PFSK-1 (cell line): ENCODE results near the gene MSL3B.
A peak's percentile ranks its signal among the peaks of the same experiment; 100 is the strongest.

ENCODE experiments used
- FOXP2 ChIP-seq: optimal IDR thresholded peaks from 2 replicates; pipeline ENCODE3; 2011; ENCODE audit warnings: borderline replicate concordance, control low read depth, inconsistent platforms; ENCODE audit not compliant: insufficient read depth; ENCODE audit errors: extremely low read length, extremely low read depth
- REST ChIP-seq, 2 experiments: IDR thresholded peaks; 2 replicates each; pipeline versions ENCODE4 v1.6.1 to v1.8.0; 2011 to 2012; ENCODE audit warnings: low read depth in 2 of 2, low read length in 2 of 2, control low read depth in 1 of 2, inconsistent platforms in 1 of 2, mild to moderate bottlenecking in 1 of 2, moderate library complexity in 1 of 2; ENCODE audit not compliant: insufficient read depth in 1 of 2

DNA sequence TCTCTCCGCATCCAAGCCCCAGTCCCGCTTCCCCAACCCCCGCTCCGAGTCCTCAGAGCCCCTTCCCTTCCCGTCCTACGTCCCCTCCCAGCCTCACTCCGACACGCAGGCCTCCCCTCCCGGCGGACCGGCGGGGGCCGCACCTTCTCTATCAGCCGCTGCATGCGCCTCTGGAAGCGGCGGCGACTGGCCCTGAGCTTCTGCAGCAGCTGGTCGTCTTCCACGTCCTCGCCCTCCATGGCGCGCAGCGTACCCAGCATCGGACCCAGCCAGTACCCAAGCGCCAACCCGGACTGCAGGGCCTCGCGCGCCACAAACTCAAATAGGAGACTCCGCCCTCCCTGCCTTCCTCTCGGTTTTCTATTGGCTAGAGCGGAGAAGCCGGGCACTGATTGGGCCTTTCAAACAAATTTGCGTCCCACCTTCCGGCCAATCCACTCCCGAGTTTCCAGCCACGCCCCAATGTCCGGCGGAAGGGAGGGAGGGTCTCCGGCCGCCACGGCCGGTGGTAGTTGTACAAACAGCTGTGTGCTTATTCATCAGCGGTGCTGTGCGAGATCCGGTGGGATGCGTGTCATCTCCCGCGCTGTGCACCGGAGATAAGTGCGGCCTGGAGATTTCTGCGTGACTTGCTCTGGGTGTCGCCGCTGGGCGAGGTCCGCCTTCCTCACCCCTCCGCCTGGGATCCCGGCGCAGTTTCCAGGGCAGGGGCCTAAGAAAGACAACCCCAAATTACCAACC is 13.8 kb downstream of the MSL3B start, which contains the start of gene HJURP:
- TF ChIP-seq FOXP2 (peak; percentile 72), REST (IDR thresholded peaks at IDR 0.05; ENCODE audit: insufficient read depth in 1 of 2, low read depth in 2 of 2, low read length in 2 of 2) (no peak)
